ENCODE data around the gene SPTBN2.

The SPTBN2 gene

GRCh38 chr11:66705587-66706335, 23.3 kb downstream of the SPTBN2 start:
- Histone ChIP-seq H3K4me3 (IDR thresholded peaks at IDR 0.05; ENCODE audit: insufficient read depth, low read depth, low read length) (no peak overlapping the region), H3K36me3 (ENCODE audit: insufficient read depth) (no peaks in the 10 kb centered on the region), H4K20me1 (ENCODE audit: insufficient read depth) (no peaks in the 10 kb centered on the region), H2AFZ (ENCODE audit: low read depth) (no peak overlapping the region), H3K4me2 (no peak overlapping the region), H3K79me2 (ENCODE audit: insufficient read depth, low read depth) (no peaks in the 10 kb centered on the region), H3K9ac (no peak overlapping the region), H3K4me1 (ENCODE audit: low read depth, poor library complexity, severe bottlenecking) (no peaks in the 10 kb centered on the region), H3K27me3 (ENCODE audit: insufficient read depth, low read depth) (no peaks in the 10 kb centered on the region), H3K27ac (no peak overlapping the region)
- no peak for TF ChIP-seq CTCF (conservative IDR thresholded peaks at IDR 0.05; ENCODE audit: low read depth, low read length)

GRCh38 chr11:66704659-66705360, 24.2 kb downstream of the SPTBN2 start:
- TF ChIP-seq CTCF (conservative IDR thresholded peaks at IDR 0.05; ENCODE audit: low read depth, low read length), result no peak
- no peak overlapping the region for H3K4me2 ChIP-seq
- no peaks in the 10 kb centered on the region for H3K79me2 ChIP-seq (ENCODE audit: insufficient read depth, low read depth)
- no peak overlapping the region for H2AFZ ChIP-seq (ENCODE audit: low read depth)
- H3K4me1 ChIP-seq (ENCODE audit: low read depth, poor library complexity, severe bottlenecking), result no peaks in the 10 kb centered on the region
- no peaks in the 10 kb centered on the region for H3K27me3 ChIP-seq (ENCODE audit: insufficient read depth, low read depth)
- no peak overlapping the region for H3K9ac ChIP-seq
- H3K4me3 ChIP-seq (IDR thresholded peaks at IDR 0.05; ENCODE audit: insufficient read depth, low read depth, low read length), result no peak overlapping the region
- no peaks in the 10 kb centered on the region for H3K36me3 ChIP-seq (ENCODE audit: insufficient read depth)
- no peaks in the 10 kb centered on the region for H4K20me1 ChIP-seq (ENCODE audit: insufficient read depth)
- no peak overlapping the region for H3K27ac ChIP-seq

- no peaks in the 10 kb centered on the region for H4K20me1 ChIP-seq (ENCODE audit: insufficient read depth)
- H3K27ac ChIP-seq, result no peak overlapping the region
- no peak overlapping the region for H2AFZ ChIP-seq (ENCODE audit: low read depth)
- H3K4me2 ChIP-seq, result no peak overlapping the region
- H3K9ac ChIP-seq, result no peak overlapping the region
- no peak for TF ChIP-seq CTCF (conservative IDR thresholded peaks at IDR 0.05; ENCODE audit: low read depth, low read length)
- no peaks in the 10 kb centered on the region for H3K36me3 ChIP-seq (ENCODE audit: insufficient read depth)
- no peaks in the 10 kb centered on the region for H3K79me2 ChIP-seq (ENCODE audit: insufficient read depth, low read depth)
- no peak overlapping the region for H3K4me3 ChIP-seq (IDR thresholded peaks at IDR 0.05; ENCODE audit: insufficient read depth, low read depth, low read length)
- no peaks in the 10 kb centered on the region for H3K4me1 ChIP-seq (ENCODE audit: low read depth, poor library complexity, severe bottlenecking)
- H3K27me3 ChIP-seq (ENCODE audit: insufficient read depth, low read depth), result no peaks in the 10 kb centered on the region
Observed at GRCh38 chr11:66701432-66702240, 27.4 kb downstream of the SPTBN2 start.

- no peak overlapping the region for H2AFZ ChIP-seq (ENCODE audit: low read depth)
- TF ChIP-seq CTCF (conservative IDR thresholded peaks at IDR 0.05; ENCODE audit: low read depth, low read length), result no peak
Observed at GRCh38 chr11:66700742-66701141, 28.3 kb downstream of the SPTBN2 start.

More at GRCh38 chr11:66700742-66701141, 28.3 kb downstream of the SPTBN2 start:
- Histone ChIP-seq H3K79me2 (ENCODE audit: insufficient read depth, low read depth) (no peaks in the 10 kb centered on the region), H3K9ac (no peak overlapping the region), H3K27ac (no peak overlapping the region), H3K4me1 (ENCODE audit: low read depth, poor library complexity, severe bottlenecking) (no peaks in the 10 kb centered on the region), H3K36me3 (ENCODE audit: insufficient read depth) (no peaks in the 10 kb centered on the region), H3K4me2 (no peak overlapping the region), H3K27me3 (ENCODE audit: insufficient read depth, low read depth) (no peaks in the 10 kb centered on the region), H4K20me1 (ENCODE audit: insufficient read depth) (no peaks in the 10 kb centered on the region), H3K4me3 (IDR thresholded peaks at IDR 0.05; ENCODE audit: insufficient read depth, low read depth, low read length) (no peak overlapping the region)
